Retinal pigment epithelial cell (primary cell): ENCODE data around the gene TNFRSF8.

Experiments
- DNase-seq: peaks from one replicate; pipeline ENCODE4 v3.0.0-alpha.2; 2010; ENCODE audit warnings: low read depth
- H3K4me3 ChIP-seq: 2 replicates; pipeline ENCODE4 v1.5.1; 2011; ENCODE audit warnings: mild to moderate bottlenecking, low read length, control low read depth, moderate library complexity
- TF ChIP-seq, protein P1 (sequence below): conservative IDR thresholded peaks from 2 replicates; pipeline ENCODE4 v1.5.1; 2011; ENCODE audit warnings: low read depth, low read length, control low read depth, inconsistent platforms

TNFRSF8 gene

GRCh38 chr1:12142141-12142823, 79.2 kb downstream of the TNFRSF8 start:
- TF ChIP-seq, protein P1, sequence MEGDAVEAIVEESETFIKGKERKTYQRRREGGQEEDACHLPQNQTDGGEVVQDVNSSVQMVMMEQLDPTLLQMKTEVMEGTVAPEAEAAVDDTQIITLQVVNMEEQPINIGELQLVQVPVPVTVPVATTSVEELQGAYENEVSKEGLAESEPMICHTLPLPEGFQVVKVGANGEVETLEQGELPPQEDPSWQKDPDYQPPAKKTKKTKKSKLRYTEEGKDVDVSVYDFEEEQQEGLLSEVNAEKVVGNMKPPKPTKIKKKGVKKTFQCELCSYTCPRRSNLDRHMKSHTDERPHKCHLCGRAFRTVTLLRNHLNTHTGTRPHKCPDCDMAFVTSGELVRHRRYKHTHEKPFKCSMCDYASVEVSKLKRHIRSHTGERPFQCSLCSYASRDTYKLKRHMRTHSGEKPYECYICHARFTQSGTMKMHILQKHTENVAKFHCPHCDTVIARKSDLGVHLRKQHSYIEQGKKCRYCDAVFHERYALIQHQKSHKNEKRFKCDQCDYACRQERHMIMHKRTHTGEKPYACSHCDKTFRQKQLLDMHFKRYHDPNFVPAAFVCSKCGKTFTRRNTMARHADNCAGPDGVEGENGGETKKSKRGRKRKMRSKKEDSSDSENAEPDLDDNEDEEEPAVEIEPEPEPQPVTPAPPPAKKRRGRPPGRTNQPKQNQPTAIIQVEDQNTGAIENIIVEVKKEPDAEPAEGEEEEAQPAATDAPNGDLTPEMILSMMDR, result no peak
- DNase-seq, result no peak
- no peak overlapping the region for H3K4me3 ChIP-seq

- TF ChIP-seq, protein P1, result no peak
- no peak for DNase-seq
- H3K4me3 ChIP-seq, result no peak overlapping the region
Measured at GRCh38 chr1:12142891-12143630, 80.0 kb downstream of the TNFRSF8 start.

GRCh38 chr1:12143631-12144155, 80.6 kb downstream of the TNFRSF8 start:
- DNase-seq, result no peak
- H3K4me3 ChIP-seq, result no peak overlapping the region
- TF ChIP-seq, protein P1, result no peak

DNA sequence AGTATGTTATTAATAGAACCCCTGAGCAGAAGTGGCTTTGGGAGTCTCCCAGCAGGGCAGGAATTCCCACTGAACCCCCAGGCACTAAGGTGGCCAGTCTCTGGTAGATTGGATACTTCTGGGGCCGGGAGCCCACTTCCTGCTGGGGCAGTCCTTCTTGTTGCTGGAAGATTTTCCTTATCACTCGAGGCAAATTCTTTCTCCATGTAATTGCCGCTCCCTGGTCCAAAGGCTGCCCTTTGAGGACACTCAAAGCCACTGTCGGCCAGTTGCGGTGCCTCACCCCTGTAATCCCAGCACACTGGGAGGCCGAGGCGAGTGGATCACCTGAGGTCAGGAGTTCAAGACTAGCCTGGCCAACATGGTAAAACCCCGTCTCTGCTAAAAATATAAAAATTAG, 81.1 kb downstream of the TNFRSF8 start:
- DNase-seq, result no peak
- no peak overlapping the region for H3K4me3 ChIP-seq
- TF ChIP-seq, protein P1, result no peak

DNA sequence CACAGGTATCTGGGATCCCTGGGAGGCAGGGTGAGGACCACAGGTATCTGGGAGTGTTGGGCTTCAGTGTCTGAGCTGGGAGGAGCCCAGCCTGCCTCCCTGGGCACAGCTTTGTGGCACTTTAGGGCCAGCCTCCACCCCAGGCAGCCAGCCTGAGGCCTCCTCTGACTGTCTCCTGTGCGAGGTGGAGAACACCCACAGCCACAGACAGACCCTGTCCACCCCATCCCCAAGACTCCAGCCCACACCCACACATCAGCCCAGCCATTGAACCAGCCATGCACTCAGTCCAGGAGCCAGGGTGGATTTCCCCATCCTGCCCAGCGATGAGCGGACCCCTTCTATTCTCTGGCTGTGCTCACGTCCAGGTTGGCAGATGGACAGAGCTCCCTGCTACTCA, 81.9 kb downstream of the TNFRSF8 start:
- DNase-seq, result no peak
- TF ChIP-seq, protein P1, result no peak
- H3K4me3 ChIP-seq, result no peak overlapping the region

DNA sequence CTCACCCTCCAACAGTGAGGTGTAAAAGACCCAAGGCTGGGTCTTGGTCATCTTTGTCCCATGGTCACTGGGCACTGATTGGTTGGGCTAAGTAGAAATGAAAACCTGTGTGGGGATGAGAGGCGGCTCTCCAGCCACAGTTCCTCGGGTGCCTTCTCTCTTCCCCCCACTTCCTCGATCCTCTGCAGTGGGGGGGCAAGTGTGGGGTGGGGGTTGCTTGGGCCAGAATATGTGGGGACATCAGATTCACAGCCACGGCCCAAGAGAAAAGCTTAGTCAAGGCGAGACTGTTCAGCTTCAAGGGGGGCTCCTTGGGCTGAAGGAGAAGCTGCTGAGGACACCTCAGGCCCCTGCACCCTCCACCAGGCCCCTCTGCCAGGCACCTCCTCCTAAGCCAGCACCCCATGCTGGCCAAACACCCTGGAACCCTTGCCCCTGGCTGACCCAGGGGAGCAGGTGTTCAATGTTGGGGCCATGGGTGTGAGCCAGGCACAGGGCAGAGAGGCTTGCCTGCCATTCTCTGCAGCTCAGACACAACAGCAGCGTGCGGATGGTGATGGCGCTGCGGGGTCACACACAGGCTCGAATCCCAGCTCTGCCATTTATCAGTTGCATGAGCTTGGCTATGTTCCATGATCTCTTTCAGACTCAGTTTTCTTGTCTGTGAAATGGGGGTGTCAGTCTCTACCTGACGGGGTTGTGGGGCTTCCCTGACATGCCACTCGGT, 82.7 kb downstream of the TNFRSF8 start:
- TF ChIP-seq, protein P1, result no peak
- no peak overlapping the region for H3K4me3 ChIP-seq
- no peak for DNase-seq
